SK-MEL-5 (cell line): ENCODE measurements around the gene MYBPC1. TPM values are rescaled to one million over a fixed set of nuclear protein-coding genes. Genes with fewer than 3 reads are reported as not detected.

Experiments
- DNase-seq: peaks from one replicate; pipeline ENCODE4 v3.0.0-alpha.2; 2016; ENCODE audit warnings: low read depth, low spot score
- in situ Hi-C: cut with HindIII; loops from 2 replicates; pipeline ENCODE4 v1.10.0; 2016; ENCODE audit warnings: low sequenced_read_pairs, high pct_unique_total_duplicates, low pct_unique_long_range_greater_than_20kb
- total RNA-seq: library from RNA; depleted of rRNA; stranded (reverse); fragments of >200 nt; shearing (Covaris generic); gene quantifications from 2 replicates; pipeline ENCODE4 v1.2.3, GENCODE V29; 2014

Gene MYBPC1
- total RNA-seq, 1 experiment from 2014 or later, result not detected

DNA sequence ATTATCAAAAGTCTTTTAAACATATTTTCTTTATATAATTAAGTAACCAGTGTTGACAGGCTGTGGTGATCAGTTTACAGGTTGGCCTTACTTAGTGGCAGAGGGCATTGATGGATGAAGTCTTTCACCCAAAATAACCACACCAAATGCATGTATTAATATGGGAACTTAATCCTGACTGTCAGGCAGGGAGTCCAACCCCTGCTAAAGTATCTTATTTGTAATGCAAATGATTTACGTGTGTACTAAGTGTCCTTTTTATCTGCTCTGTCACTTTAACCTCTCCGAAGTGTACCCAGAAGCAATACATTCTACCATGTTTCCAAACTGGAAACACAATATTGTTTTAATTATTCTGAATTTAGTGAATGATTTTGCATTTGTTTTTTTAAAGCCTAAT is 1.4 kb downstream of the MYBPC1 start:
- no peak for DNase-seq
- in situ Hi-C loops, result no loop called here

DNA sequence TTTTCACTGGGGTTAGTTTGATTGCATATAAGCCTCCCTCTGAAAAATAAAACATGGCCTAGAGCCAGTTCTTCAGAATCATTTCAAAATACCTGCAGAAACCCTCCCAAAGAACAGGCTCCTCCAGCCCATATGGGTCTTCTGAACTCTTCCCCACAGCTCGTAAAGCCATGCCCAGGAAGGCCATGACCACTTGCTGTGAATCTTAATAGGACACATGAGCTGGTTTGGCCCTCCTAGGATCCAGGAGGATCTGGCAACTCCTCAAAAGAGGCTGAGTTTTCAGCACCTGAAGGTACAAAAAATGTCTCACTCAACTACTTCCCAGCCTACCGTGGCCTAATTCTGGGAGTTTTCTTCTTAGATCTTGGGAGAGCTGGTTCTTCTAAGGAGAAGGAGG is 2.4 kb downstream of the MYBPC1 start:
- no peak for DNase-seq
- in situ Hi-C loops, result no loop called here

- in situ Hi-C loops, result no loop called here
- DNase-seq, result no peak
These were observed 3.7 kb downstream of the MYBPC1 start for GRCh38 chr12:101598483-101598882.

- in situ Hi-C loops, result no loop called here
- DNase-seq, result no peak
These were observed 4.5 kb downstream of the MYBPC1 start for GRCh38 chr12:101599311-101599710.

GRCh38 chr12:101599771-101600484 is 5.2 kb downstream of the MYBPC1 start:
- in situ Hi-C loops, result no loop called here

GRCh38 chr12:101604132-101604531 is 9.4 kb downstream of the MYBPC1 start:
- in situ Hi-C loops, result no loop called here
- peak; percentile 51 for DNase-seq

More at GRCh38 chr12:101599771-101600484, 5.2 kb downstream of the MYBPC1 start:
- DNase-seq, result peak; percentile 33

- in situ Hi-C loops, result no loop called here
- DNase-seq, result no peak
These were observed 13.1 kb downstream of the MYBPC1 start for GRCh38 chr12:101607894-101608293.

DNA sequence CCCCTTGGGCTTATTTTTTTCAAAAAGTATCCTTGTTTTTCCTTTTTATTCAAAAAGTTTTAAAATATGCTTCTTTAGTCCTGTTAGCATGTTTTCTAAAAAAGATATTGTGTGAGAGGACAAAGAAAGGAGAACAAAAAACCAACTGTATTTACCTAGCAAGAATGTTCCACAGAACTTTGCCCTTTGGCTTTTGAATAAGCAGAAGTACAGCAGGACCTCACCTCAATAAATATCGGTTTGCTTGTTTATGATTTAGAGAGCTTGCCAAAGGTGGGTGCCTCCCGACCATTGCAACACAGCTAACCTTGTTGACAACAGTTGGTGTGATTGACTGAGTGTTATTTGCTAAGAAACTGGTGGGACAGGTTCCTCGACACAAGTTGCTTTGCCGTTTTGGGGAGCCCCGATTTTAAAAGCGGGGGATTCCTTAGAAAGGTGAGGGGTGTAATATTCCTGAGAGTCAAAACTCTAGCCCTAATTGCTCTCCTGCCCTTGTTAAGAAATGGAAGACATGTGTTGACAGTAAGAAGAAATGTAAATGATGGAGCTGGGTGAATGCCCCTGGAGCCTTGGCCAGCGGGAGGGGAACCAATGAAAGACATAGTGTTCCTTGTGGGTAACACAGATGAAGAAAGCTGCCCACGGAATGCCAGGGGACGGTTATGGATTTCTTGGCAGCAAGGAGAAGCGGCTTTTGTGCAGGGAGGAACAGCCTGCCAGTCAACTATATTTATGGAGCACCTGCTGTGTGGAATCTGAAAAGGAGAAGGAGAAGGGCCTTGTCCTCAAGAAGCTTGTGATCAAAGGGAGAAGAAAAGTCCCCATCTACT is 13.7 kb downstream of the MYBPC1 start:
- DNase-seq, result peak; percentile 26
- in situ Hi-C loops, result no loop called here

DNA sequence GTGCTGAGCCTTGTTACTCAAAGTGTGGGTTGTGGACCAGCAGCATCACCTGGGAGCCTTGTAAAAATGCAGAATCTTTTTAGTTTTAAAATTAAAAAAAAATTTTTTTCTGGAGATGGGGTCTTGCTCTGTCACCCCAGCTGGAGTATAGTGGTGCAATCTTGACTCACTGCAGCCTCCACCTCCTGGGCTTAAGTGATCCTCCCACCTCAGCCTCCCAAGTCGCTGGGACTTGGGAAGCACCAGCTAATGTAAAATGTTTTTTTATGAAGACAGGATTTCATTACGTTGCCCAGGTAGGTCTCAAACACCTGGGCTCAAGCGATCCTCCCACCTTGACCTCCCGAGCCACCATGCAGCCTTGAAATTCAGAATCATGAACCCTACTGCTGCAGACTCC is 14.4 kb downstream of the MYBPC1 start:
- in situ Hi-C loops, result no loop called here
- DNase-seq, result no peak

DNA sequence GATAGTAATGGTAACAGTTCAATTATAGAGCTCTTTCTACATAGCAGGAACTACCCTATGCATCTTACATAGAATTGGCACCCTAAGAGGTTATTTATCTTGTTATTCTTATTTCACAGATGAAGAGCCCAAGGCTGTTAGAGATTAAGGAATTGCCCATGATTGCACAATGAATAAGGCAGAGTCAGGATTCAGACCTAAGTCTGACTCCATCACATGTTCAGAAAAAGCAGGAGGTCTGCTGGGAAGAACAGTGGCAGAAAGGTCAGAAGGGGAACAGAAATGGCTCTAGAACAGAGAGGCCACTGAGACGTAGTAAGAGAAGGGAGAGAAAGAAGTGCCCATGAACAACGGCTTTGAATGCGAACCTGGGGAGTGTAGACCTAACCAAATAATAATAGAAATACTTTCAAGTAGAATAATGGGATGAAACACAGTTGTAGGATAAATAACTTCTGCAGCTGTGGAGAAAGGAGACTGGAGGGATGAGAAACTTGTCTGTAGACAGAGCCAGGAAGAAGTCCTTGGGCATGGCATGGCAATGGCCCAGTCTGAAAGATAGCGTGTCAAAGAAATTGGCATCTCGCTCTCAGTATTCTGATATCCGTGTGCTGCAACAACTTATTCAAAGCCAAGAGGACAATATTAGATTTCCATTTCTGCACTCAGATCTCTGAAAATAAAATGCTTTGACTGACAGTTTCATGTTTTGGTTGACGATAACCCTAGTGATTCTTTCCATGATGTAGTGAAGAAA is 17.6 kb downstream of the MYBPC1 start:
- in situ Hi-C loops, result no loop called here
- peak; percentile 46 for DNase-seq

GRCh38 chr12:101616027-101616494 is 21.3 kb downstream of the MYBPC1 start:
- peak; percentile 93 for DNase-seq
- in situ Hi-C loops, result no loop called here

GRCh38 chr12:101619026-101619786 is 24.4 kb downstream of the MYBPC1 start:
- no peak for DNase-seq
- in situ Hi-C loops, result no loop called here

GRCh38 chr12:101619858-101620761 is 25.3 kb downstream of the MYBPC1 start:
- in situ Hi-C loops, result no loop called here

DNA sequence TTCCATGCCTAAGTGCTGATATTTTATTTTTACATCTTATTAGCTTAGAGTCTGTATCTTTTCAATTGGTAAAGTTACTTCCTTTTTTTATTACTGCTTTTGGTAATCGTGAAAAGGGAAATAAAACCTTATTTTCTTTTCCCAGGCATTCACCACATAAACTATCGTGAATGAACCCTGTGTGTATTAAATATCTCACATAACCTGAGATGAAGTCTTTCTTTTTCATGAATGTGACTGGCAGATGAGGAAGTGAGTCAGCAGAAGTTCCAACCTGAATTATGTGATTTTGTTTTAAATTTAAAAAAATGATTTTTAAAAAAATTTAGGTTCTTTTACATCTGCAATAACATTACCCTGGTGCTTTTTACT is 26.0 kb downstream of the MYBPC1 start:
- in situ Hi-C loops, result no loop called here
- DNase-seq, result no peak

More at GRCh38 chr12:101619858-101620761, 25.3 kb downstream of the MYBPC1 start:
- DNase-seq, result no peak

- in situ Hi-C loops, result no loop called here
- DNase-seq, result no peak
These were observed 33.9 kb downstream of the MYBPC1 start for GRCh38 chr12:101628676-101629075.

GRCh38 chr12:101634724-101635123 is 40.0 kb downstream of the MYBPC1 start:
- in situ Hi-C loops, result no loop called here
- no peak for DNase-seq

DNA sequence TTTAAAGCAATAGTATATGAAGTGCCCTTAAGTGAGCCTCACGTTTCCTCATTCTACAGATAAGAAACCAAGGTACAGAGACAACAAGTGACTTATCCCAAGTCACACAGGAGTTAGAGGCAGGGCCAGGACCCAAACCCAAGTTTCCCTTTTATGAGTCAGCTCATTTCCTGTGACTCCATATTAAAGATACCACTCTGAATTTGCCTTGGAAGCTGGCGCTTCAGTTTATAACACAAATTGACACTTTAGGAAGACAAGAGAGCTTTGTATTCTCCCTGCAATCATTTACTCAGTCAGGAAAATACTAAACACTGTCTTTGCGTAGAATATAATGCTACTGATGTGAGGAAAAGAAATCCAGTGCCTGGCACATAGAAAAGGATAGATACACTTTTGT is 43.2 kb downstream of the MYBPC1 start:
- DNase-seq, result no peak

More for the DNA sequence above, 43.2 kb downstream of the MYBPC1 start:
- in situ Hi-C loops, result no loop called here
